IMR-90 (cell line): ENCODE results near the gene TWIST2. TPM values are rescaled to one million over a fixed set of nuclear protein-coding genes. Genes with fewer than 3 reads are reported as not detected.

Source experiments
- ATAC-seq: fragments of 200-7000 bp; cut with Tn5 transposase; 2 replicates; pipeline ENCODE4 v1.9.1; 2020; ENCODE audit warnings: low read depth, mild to moderate bottlenecking, moderate library complexity
- BruUV-seq: library from RNA; stranded (reverse); fragments of 400-500 nt; replicated peaks from 2 replicates; lab custom pipeline; 2021; lab: Mats Ljungman, UMichigan
- CTCF ChIA-PET: fragments of 300-600 bp; formaldehyde crosslinking; extraction: SDS; loops from one replicate; lab custom pipeline; 2021; ENCODE audit warnings: antibody characterized with exemption; lab: Yijun Ruan, JAX
- POLR2A ChIA-PET: fragments of 300-600 bp; sonication (Branson Sonifier 250); formaldehyde crosslinking; loops from one replicate; lab custom pipeline; 2022; ENCODE audit warnings: antibody characterized with exemption; ENCODE audit not compliant: unreplicated experiment; lab: Charles Lee
- DNase-seq: peaks from one replicate; pipeline ENCODE4 v3.0.0; 2013
- H2AFZ ChIP-seq: replicated peaks from 2 replicates; pipeline ENCODE3; 2013; ENCODE audit warnings: low read length, mild to moderate bottlenecking; ENCODE audit not compliant: poor library complexity
- H2AK5ac ChIP-seq: 2 replicates; pipeline ENCODE4 v1.6.1; 2013; ENCODE audit warnings: low read depth, low read length, inconsistent platforms
- H2AK9ac ChIP-seq: replicated peaks from 2 replicates; pipeline ENCODE3; 2013; ENCODE audit warnings: mild to moderate bottlenecking, low read depth, low read length, moderate library complexity; ENCODE audit not compliant: poor library complexity
- H2BK120ac ChIP-seq: 2 replicates; pipeline ENCODE4 v1.6.1; 2013; ENCODE audit warnings: low read depth, low read length, inconsistent platforms
- H2BK15ac ChIP-seq: 3 replicates; pipeline ENCODE4 v1.6.1; 2013; ENCODE audit warnings: low read depth, low read length, inconsistent platforms
- H2BK20ac ChIP-seq: 2 replicates; pipeline ENCODE4 v1.6.1; 2013; ENCODE audit warnings: low read depth, mild to moderate bottlenecking, inconsistent platforms, low read length, moderate library complexity
- H2BK5ac ChIP-seq: 2 replicates; pipeline ENCODE4 v1.6.1; 2013; ENCODE audit warnings: mild to moderate bottlenecking, low read depth, low read length, inconsistent platforms; ENCODE audit not compliant: poor library complexity, severe bottlenecking
- H3K14ac ChIP-seq: replicated peaks from 2 replicates; pipeline ENCODE4 v1.6.1; 2013; ENCODE audit warnings: low read depth, low read length, inconsistent platforms
- H3K18ac ChIP-seq: 2 replicates; pipeline ENCODE4 v1.6.1; 2013; ENCODE audit warnings: low read depth, low read length, control low read depth
- H3K23ac ChIP-seq: 2 replicates; pipeline ENCODE4 v1.6.1; 2013; ENCODE audit warnings: low read depth, low read length, inconsistent platforms
- H3K27ac ChIP-seq: 2 replicates; pipeline ENCODE4 v1.5.1; 2013; ENCODE audit warnings: mild to moderate bottlenecking, control low read depth, low read length; ENCODE audit not compliant: insufficient read depth
- H3K27me3 ChIP-seq: 2 replicates; pipeline ENCODE4 v1.6.1; 2013; ENCODE audit warnings: low read length; ENCODE audit not compliant: control insufficient read depth, insufficient read depth
- H3K36me3 ChIP-seq: 2 replicates; pipeline ENCODE4 v1.6.1; 2013; ENCODE audit warnings: low read length, mixed read lengths; ENCODE audit not compliant: control insufficient read depth, insufficient read depth
- H3K4ac ChIP-seq: 2 replicates; pipeline ENCODE4 v1.6.1; 2013; ENCODE audit warnings: low read depth, low read length, inconsistent platforms
- H3K4me1 ChIP-seq: 2 replicates; pipeline ENCODE4 v1.6.1; 2013; ENCODE audit warnings: low read length, mixed read lengths; ENCODE audit not compliant: control insufficient read depth, insufficient read depth
- H3K4me2 ChIP-seq: 2 replicates; pipeline ENCODE4 v1.6.1; 2013; ENCODE audit warnings: low read depth, mild to moderate bottlenecking, control low read depth, low read length, moderate library complexity
- H3K4me3 ChIP-seq: 2 replicates; pipeline ENCODE4 v1.5.1; 2013; ENCODE audit warnings: low read depth, mild to moderate bottlenecking, control low read depth, low read length, moderate library complexity; ENCODE audit not compliant: insufficient read depth
- H3K56ac ChIP-seq: 2 replicates; pipeline ENCODE4 v1.6.1; 2013; ENCODE audit warnings: low read length, inconsistent platforms; ENCODE audit not compliant: insufficient read depth; ENCODE audit errors: extremely low read depth
- H3K79me1 ChIP-seq, 2 experiments: 2 replicates each; pipeline ENCODE4 v1.6.1; 2013; ENCODE audit warnings: low read length in 2 of 2, inconsistent platforms in 1 of 2, low read depth in 1 of 2
- H3K9ac ChIP-seq: 2 replicates; pipeline ENCODE4 v1.6.1; 2013; ENCODE audit warnings: low read depth, low read length, control low read depth
- H3K9me1 ChIP-seq: 2 replicates; pipeline ENCODE4 v1.6.1; 2013; ENCODE audit warnings: low read length, inconsistent platforms; ENCODE audit not compliant: insufficient read depth
- H3K9me3 ChIP-seq: 2 replicates; pipeline ENCODE4 v1.6.1; 2013; ENCODE audit warnings: low read length; ENCODE audit not compliant: control insufficient read depth, insufficient read depth
- H4K20me1 ChIP-seq: 2 replicates; pipeline ENCODE4 v1.6.1; 2013; ENCODE audit warnings: low read length, inconsistent platforms; ENCODE audit not compliant: insufficient read depth
- H4K5ac ChIP-seq: 2 replicates; pipeline ENCODE4 v1.6.1; 2013; ENCODE audit warnings: mild to moderate bottlenecking, low read depth, low read length, control low read depth
- H4K8ac ChIP-seq, 2 experiments: 2 replicates each; pipeline ENCODE4 v1.6.1; 2013; ENCODE audit warnings: low read depth in 2 of 2, low read length in 2 of 2, control low read depth in 1 of 2, inconsistent platforms in 1 of 2
- H4K91ac ChIP-seq: 2 replicates; pipeline ENCODE4 v1.6.1; 2013; ENCODE audit warnings: low read depth, low read length, inconsistent platforms; ENCODE audit not compliant: insufficient read depth
- BHLHE40 ChIP-seq: fragments of 150-350 bp; IDR thresholded peaks from 2 replicates; pipeline ENCODE4 v1.6.1; 2016; ENCODE audit warnings: mild to moderate bottlenecking, low read depth, low read length
- CHD1 ChIP-seq: IDR thresholded peaks from 2 replicates; pipeline ENCODE4 v1.6.1; 2012; ENCODE audit warnings: low read depth, low read length, improper control_type of control experiment
- MXI1 ChIP-seq: IDR thresholded peaks from 2 replicates; pipeline ENCODE4 v1.6.1; 2012; ENCODE audit warnings: low read depth, mild to moderate bottlenecking, low read length, moderate library complexity, borderline replicate concordance
- RFX5 ChIP-seq: IDR thresholded peaks from 2 replicates; pipeline ENCODE4 v1.8.0; 2012; ENCODE audit warnings: low read depth, mild to moderate bottlenecking, low read length, moderate library complexity
- WGBS, 2 experiments: methylation state at CpG; one replicate each; pipeline versions ENCODE4 v1.1.5 to v1.1.7; 2013; ENCODE audit warnings: missing lambda C conversion rate in 2 of 2; ENCODE audit not compliant: insufficient read length in 1 of 2; ENCODE audit errors: extremely low coverage in 2 of 2; 5-methylcytosine and 5-hydroxymethylcytosine counted together
- dilution Hi-C: fragments of 300-500 bp; cut with HindIII; formaldehyde crosslinking; loops from one replicate; pipeline ENCODE4 v1.14.3; 2018; ENCODE audit warnings: low sequenced_read_pairs; ENCODE audit not compliant: unreplicated experiment
- in situ Hi-C: fragments of 300-500 bp; cut with MboI; formaldehyde crosslinking; loops from 3 replicates; pipeline ENCODE4 v1.14.3; 2019; ENCODE audit warnings: low sequenced_read_pairs, inconsistent platforms, mixed read lengths
- intact Hi-C: fragments of 100-400 bp; cut with micrococcal nuclease; formaldehyde crosslinking; loops from 2 replicates; pipeline ENCODE4 v1.10.0; 2022
- polyA plus RNA-seq, 3 experiments: library from polyadenylated mRNA; depleted of rRNA; stranded (reverse); fragments of >200 nt; gene quantifications; 2 replicates each; pipeline ENCODE4 v1.2.3, GENCODE V29; 2012; ENCODE audit warnings: low replicate concordance in 1 of 3
- total RNA-seq: library from RNA; depleted of rRNA; stranded (reverse); fragments of >200 nt; gene quantifications from 2 replicates; pipeline ENCODE4 v1.2.3, GENCODE V29; 2012
- TF ChIP-seq, protein P1 (sequence below): fragments of 150-350 bp; IDR thresholded peaks from 2 replicates; pipeline ENCODE4 v1.6.1; 2016; ENCODE audit warnings: low read depth, mild to moderate bottlenecking, low read length, moderate library complexity, borderline replicate concordance
- TF ChIP-seq, protein P2 (sequence below): conservative IDR thresholded peaks from 2 replicates; pipeline ENCODE4 v1.5.1; 2012; ENCODE audit warnings: mild to moderate bottlenecking, low read depth, low read length, improper control_type of control experiment

TWIST2 gene
- total and polyA plus RNA-seq, 2 of the 4 experiments (the other 2 are of a cell fraction), result 9.3 to 33.6 TPM

DNA sequence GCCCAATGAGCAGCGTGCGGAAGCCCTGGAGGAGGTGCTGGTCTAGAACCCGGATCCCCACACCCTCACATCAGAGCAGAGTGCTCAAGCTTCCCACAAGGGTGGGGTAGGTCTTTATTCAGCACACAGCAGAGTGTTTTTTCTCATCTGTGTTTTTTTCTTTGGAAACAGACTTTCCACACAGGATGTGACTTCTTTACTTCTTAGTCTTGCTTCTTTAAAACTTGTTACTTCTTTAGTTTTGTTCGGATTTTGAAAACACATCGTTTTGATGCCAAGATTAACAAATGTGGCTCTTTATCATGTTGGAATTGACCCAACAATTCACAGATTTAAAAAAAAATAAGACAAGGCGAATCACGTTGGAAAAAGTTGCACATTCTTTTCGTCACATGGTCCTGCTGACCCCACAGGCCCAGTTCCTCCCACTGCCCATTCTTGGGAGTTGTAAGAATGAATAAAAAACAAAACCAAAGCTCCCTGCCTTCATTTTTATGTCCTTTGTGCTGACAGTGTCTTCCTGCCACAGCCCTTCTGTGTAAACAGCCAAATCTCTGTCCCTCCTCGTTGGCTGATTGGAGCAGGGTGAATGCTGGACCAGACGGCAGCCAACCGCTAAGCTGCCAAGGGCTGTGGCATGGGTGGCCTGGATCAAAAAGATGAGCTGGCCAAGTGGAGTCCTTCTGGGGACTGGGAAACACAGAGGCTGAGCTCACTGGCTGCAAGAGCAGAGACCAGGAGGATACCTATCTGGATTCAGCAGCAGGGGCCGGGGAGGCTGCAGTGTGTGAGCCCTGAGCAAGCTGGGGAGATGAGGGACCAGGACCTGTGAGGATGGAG is 81.6 kb downstream of the TWIST2 start (continued):
- no peak for TF ChIP-seq MXI1
- no peak for TF ChIP-seq CHD1

DNA sequence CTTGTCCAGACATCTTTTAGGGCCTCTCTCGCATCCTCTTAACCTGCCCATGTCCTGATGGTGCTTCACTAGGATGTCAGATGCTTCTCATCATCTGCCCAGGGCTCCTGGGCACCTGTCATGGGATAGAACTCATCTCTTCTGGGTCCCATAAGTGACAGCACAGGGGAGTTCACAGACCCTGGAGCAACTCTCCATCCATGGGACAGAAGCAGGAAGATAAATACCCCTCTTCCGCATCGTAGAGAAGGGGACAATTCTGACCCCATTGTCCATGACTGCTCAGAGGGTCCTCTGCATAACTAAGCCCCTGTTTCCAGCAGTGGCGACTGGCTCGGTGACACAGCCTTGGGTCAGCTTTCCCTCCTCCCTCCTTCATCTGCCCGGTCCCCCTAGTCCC is 82.3 kb downstream of the TWIST2 start:
- Histone ChIP-seq H3K23ac (no peak overlapping the region), H3K14ac (0 out of 2 replicates have a peak overlapping the region, but pooled peaks have one; percentile 11), H3K27me3 (no peaks in the 10 kb centered on the region; the same call in 1 of the 2 replicates), H2AK9ac (no peak overlapping the region), H3K36me3 (no peaks in the 10 kb centered on the region), H3K4ac (no peak overlapping the region), H4K91ac (no peak overlapping the region), H3K4me3 (no peak overlapping the region), H2BK120ac (no peak overlapping the region), H3K9me1 (no peaks in the 10 kb centered on the region), H3K79me1 (no peaks in the 10 kb centered on the region; a peak in 1 of 4 replicates), H2BK20ac (no peak overlapping the region), H2BK5ac (no peak overlapping the region), H3K9me3 (peaks cover 4% of the 10 kb centered on the region; the same call in 1 of the 2 replicates), H2AK5ac (no peak overlapping the region), H4K8ac (no peak overlapping the region), H3K4me2 (no peak overlapping the region), H3K56ac (no peak overlapping the region), H4K5ac (no peak overlapping the region), H4K20me1 (no peaks in the 10 kb centered on the region), H3K18ac (no peak overlapping the region), H2BK15ac (no peak overlapping the region), H3K27ac (no peak overlapping the region), H3K4me1 (0 out of 2 replicates have a peak, but pooled peaks cover 4% of the 10 kb centered on the region), H3K9ac (no peak overlapping the region), H2AFZ (peak overlapping the region; percentile 45)
- intact Hi-C loops (no loop called here), dilution Hi-C loops (no loop called here), in situ Hi-C loops (no loop called here)
- ChIA-PET CTCF (no interaction called here), POLR2A (no interaction called here)
- no peak for TF ChIP-seq RFX5
- TF ChIP-seq, protein P1, sequence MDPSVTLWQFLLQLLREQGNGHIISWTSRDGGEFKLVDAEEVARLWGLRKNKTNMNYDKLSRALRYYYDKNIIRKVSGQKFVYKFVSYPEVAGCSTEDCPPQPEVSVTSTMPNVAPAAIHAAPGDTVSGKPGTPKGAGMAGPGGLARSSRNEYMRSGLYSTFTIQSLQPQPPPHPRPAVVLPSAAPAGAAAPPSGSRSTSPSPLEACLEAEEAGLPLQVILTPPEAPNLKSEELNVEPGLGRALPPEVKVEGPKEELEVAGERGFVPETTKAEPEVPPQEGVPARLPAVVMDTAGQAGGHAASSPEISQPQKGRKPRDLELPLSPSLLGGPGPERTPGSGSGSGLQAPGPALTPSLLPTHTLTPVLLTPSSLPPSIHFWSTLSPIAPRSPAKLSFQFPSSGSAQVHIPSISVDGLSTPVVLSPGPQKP, result no peak
- TF ChIP-seq, protein P2, sequence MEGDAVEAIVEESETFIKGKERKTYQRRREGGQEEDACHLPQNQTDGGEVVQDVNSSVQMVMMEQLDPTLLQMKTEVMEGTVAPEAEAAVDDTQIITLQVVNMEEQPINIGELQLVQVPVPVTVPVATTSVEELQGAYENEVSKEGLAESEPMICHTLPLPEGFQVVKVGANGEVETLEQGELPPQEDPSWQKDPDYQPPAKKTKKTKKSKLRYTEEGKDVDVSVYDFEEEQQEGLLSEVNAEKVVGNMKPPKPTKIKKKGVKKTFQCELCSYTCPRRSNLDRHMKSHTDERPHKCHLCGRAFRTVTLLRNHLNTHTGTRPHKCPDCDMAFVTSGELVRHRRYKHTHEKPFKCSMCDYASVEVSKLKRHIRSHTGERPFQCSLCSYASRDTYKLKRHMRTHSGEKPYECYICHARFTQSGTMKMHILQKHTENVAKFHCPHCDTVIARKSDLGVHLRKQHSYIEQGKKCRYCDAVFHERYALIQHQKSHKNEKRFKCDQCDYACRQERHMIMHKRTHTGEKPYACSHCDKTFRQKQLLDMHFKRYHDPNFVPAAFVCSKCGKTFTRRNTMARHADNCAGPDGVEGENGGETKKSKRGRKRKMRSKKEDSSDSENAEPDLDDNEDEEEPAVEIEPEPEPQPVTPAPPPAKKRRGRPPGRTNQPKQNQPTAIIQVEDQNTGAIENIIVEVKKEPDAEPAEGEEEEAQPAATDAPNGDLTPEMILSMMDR, result no peak
- no peak for TF ChIP-seq BHLHE40
- TF ChIP-seq MXI1, result no peak
- BruUV-seq, result no TSS peak
- no peak for DNase-seq
- ATAC-seq, result no peak
- 83% methylated on average over 1 of the region's 6 CpGs; no CpG with 5 or more reads in 1 of the 2 experiments for WGBS, 2 experiments
